GM19324 (cell line): ENCODE measurements around the gene HAT1.
"Not testable (repeated sequence)": the region's sequence is repeated elsewhere in the genome, so short reads cannot be mapped to it uniquely, and the experiment has no call there.

Experiments
- ATAC-seq: cut with Tn5 transposase; IDR thresholded peaks from one replicate; pipeline ENCODE4 v1.9.1; 2021; ENCODE audit warnings: mild to moderate bottlenecking, moderate library complexity; ENCODE audit not compliant: unreplicated experiment, low FRiP score

HAT1 gene

GRCh38 chr2:171966688-171967087 lies 44.4 kb downstream of the HAT1 start:
- ATAC-seq, result no peak

- ATAC-seq, result no peak
Measured at GRCh38 chr2:171968509-171968908, 46.2 kb downstream of the HAT1 start.

GRCh38 chr2:171972329-171972982 lies 50.2 kb downstream of the HAT1 start:
- no peak for ATAC-seq

GRCh38 chr2:171979103-171979502 lies 56.8 kb downstream of the HAT1 start:
- ATAC-seq, result no peak

GRCh38 chr2:171983924-171984323 lies 61.7 kb downstream of the HAT1 start:
- ATAC-seq, result not testable (repeated sequence)

GRCh38 chr2:171985076-171985475 lies 62.8 kb downstream of the HAT1 start:
- no peak for ATAC-seq

GRCh38 chr2:171986778-171987177 lies 64.5 kb downstream of the HAT1 start:
- ATAC-seq, result no peak

GRCh38 chr2:171991027-171991426 lies 68.8 kb downstream of the HAT1 start:
- ATAC-seq, result no peak

GRCh38 chr2:171995586-171995985 lies 73.3 kb downstream of the HAT1 start:
- no peak for ATAC-seq

- ATAC-seq, result no peak
Measured at GRCh38 chr2:171996021-171996420, 73.8 kb downstream of the HAT1 start.

- ATAC-seq, result not testable (repeated sequence)
Measured at GRCh38 chr2:171997031-171997430, 74.8 kb downstream of the HAT1 start.

GRCh38 chr2:171999161-171999560 lies 76.9 kb downstream of the HAT1 start:
- no peak for ATAC-seq

GRCh38 chr2:171999604-172000469 lies 77.6 kb downstream of the HAT1 start, which contains the start of gene METAP1D:
Gene METAP1D (plus strand): TSS chr2:171999953. CDS start chr2:171999970, 17 bp downstream.
- ATAC-seq, result peak; percentile 98

GRCh38 chr2:172000696-172001361 lies 78.6 kb downstream of the HAT1 start:
- no peak for ATAC-seq

GRCh38 chr2:172007372-172007771 lies 85.1 kb downstream of the HAT1 start:
- ATAC-seq, result no peak

GRCh38 chr2:172009823-172010222 lies 87.6 kb downstream of the HAT1 start:
- no peak for ATAC-seq

GRCh38 chr2:172011812-172012575 lies 89.7 kb downstream of the HAT1 start:
- ATAC-seq, result no peak

- ATAC-seq, result no peak
Measured at GRCh38 chr2:172012677-172013391, 90.6 kb downstream of the HAT1 start.

GRCh38 chr2:172013396-172013795 lies 91.1 kb downstream of the HAT1 start:
- no peak for ATAC-seq
